HG03342 (cell line): ENCODE data around the gene CABLES1.

Source experiments
- ATAC-seq: cut with Tn5 transposase; IDR thresholded peaks from one replicate; pipeline ENCODE4 v1.9.1; 2021; ENCODE audit warnings: mild to moderate bottlenecking, moderate library complexity; ENCODE audit not compliant: unreplicated experiment

Gene CABLES1

GRCh38 chr18:23189768-23190661 is 54.7 kb downstream of the CABLES1 start:
- ATAC-seq, result no peak

- ATAC-seq, result no peak
These were observed 55.9 kb downstream of the CABLES1 start for GRCh38 chr18:23191232-23191631.

GRCh38 chr18:23193742-23194141 is 58.5 kb downstream of the CABLES1 start:
- no peak for ATAC-seq

- no peak for ATAC-seq
These were observed 59.1 kb downstream of the CABLES1 start for GRCh38 chr18:23194155-23194996.

- no peak for ATAC-seq
These were observed 60.0 kb downstream of the CABLES1 start for GRCh38 chr18:23194997-23195957.

GRCh38 chr18:23196119-23197007 is 61.1 kb downstream of the CABLES1 start:
- ATAC-seq, result no peak

GRCh38 chr18:23198217-23198845 is 63.0 kb downstream of the CABLES1 start:
- no peak for ATAC-seq

- ATAC-seq, result no peak
These were observed 65.5 kb downstream of the CABLES1 start for GRCh38 chr18:23200756-23201155.

- no peak for ATAC-seq
These were observed 66.5 kb downstream of the CABLES1 start for GRCh38 chr18:23201741-23202140.

- ATAC-seq, result no peak
These were observed 68.7 kb downstream of the CABLES1 start for GRCh38 chr18:23203891-23204432.

- ATAC-seq, result no peak
These were observed 69.4 kb downstream of the CABLES1 start for GRCh38 chr18:23204589-23205235.

- ATAC-seq, result no peak
These were observed 70.7 kb downstream of the CABLES1 start for GRCh38 chr18:23205980-23206379.

GRCh38 chr18:23207191-23207955 is 72.1 kb downstream of the CABLES1 start:
- ATAC-seq, result no peak

GRCh38 chr18:23207994-23208393 is 72.7 kb downstream of the CABLES1 start:
- ATAC-seq, result no peak

GRCh38 chr18:23208600-23208999 is 73.3 kb downstream of the CABLES1 start:
- no peak for ATAC-seq

- no peak for ATAC-seq
These were observed 73.7 kb downstream of the CABLES1 start for GRCh38 chr18:23209031-23209430.

GRCh38 chr18:23209796-23210195 is 74.5 kb downstream of the CABLES1 start:
- ATAC-seq, result no peak

GRCh38 chr18:23210526-23210925 is 75.2 kb downstream of the CABLES1 start:
- no peak for ATAC-seq
